HCT116 (cell line): ENCODE data around the gene CACNB2. TPM values are rescaled to one million over a fixed set of nuclear protein-coding genes. Genes with fewer than 3 reads are reported as not detected.

Experiments
- ATAC-seq: fragments of 200-7000 bp; cut with Tn5 transposase; 2 replicates; pipeline ENCODE4 v1.9.1; 2020; ENCODE audit warnings: mild to moderate bottlenecking, moderate library complexity
- BruUV-seq: library from RNA; stranded (reverse); fragments of 400-500 nt; replicated peaks from 2 replicates; lab custom pipeline; 2021; lab: Mats Ljungman, UMichigan
- CTCF ChIA-PET: fragments of 300-600 bp; sonication (Branson Sonifier 250); formaldehyde crosslinking; loops from one replicate; lab custom pipeline; 2021; ENCODE audit warnings: antibody characterized with exemption; lab: Charles Lee
- POLR2A ChIA-PET: fragments of 300-600, 350-600 bp; sonication (Branson Sonifier 250); formaldehyde crosslinking; loops from one replicate; lab custom pipeline; 2021; ENCODE audit warnings: antibody characterized with exemption; lab: Charles Lee
- RAD21 ChIA-PET, 2 experiments: fragments of 300-600 bp; sonication (Branson Sonifier 250); formaldehyde crosslinking; loops; one replicate each; lab custom pipeline; 2023; ENCODE audit warnings: low total read pairs in 2 of 2; ENCODE audit not compliant: uncharacterized antibody in 2 of 2, unreplicated experiment in 2 of 2, low non-redundant PET in 1 of 2; lab: Charles Lee
- DNase-seq: peaks from one replicate; pipeline ENCODE4 v3.0.0-alpha.2; 2010; ENCODE audit warnings: low read depth, low spot score
- H2AFZ ChIP-seq: fragments of 200-600 bp; shearing (Covaris generic), sonication (generic); 2 replicates; pipeline ENCODE4 v1.6.1; 2017; ENCODE audit warnings: low read depth, mixed run types, mixed read lengths, antibody characterized with exemption, low read length; ENCODE audit not compliant: poor library complexity, severe bottlenecking
- H3K27ac ChIP-seq: 2 replicates; pipeline ENCODE4 v1.5.1; 2012; ENCODE audit warnings: low read depth, low read length
- H3K27me3 ChIP-seq: fragments of 200-600 bp; sonication (generic); 2 replicates; pipeline ENCODE4 v1.6.1; 2016; ENCODE audit warnings: mixed run types, low read length, mixed read lengths; ENCODE audit not compliant: insufficient read depth
- H3K36me3 ChIP-seq, 2 experiments: fragments of 200-500 bp in 1 of 2; fragments of 200-600 bp in 1 of 2; sonication (Bioruptor generic) in 1 of 2; sonication (generic) in 1 of 2; 2 replicates each; pipeline versions ENCODE4 v1.5.1 to v1.6.1; 2014 to 2016; ENCODE audit warnings: low read length in 2 of 2, inconsistent platforms in 1 of 2, mixed read lengths in 1 of 2, mixed run types in 1 of 2; ENCODE audit not compliant: insufficient read depth in 2 of 2, control insufficient read depth in 1 of 2
- H3K4me1 ChIP-seq, 2 experiments: fragments of 200-600 bp in 1 of 2; sonication (generic) in 1 of 2; 2 replicates each; pipeline versions ENCODE4 v1.5.1 to v1.6.1; 2012 to 2017; ENCODE audit warnings: low read length in 2 of 2, inconsistent platforms in 1 of 2, mild to moderate bottlenecking in 1 of 2, mixed read lengths in 1 of 2, mixed run types in 1 of 2, moderate library complexity in 1 of 2; ENCODE audit not compliant: insufficient read depth in 2 of 2, control insufficient read depth in 1 of 2
- H3K4me2 ChIP-seq: fragments of 200-600 bp; sonication (generic); 2 replicates; pipeline ENCODE4 v1.6.1; 2017; ENCODE audit warnings: mixed run types, low read length, mixed read lengths
- H3K4me3 ChIP-seq, 2 experiments: fragments of 200-600 bp in 1 of 2; sonication (generic) in 1 of 2; replicated peaks in 1 of 2; 2 replicates each; pipeline ENCODE4 v1.5.1; 2011 to 2016; ENCODE audit warnings: low read length in 2 of 2, control low read depth in 1 of 2, low read depth in 1 of 2, mild to moderate bottlenecking in 1 of 2, mixed read lengths in 1 of 2, mixed run types in 1 of 2
- H3K79me2 ChIP-seq: fragments of 200-600 bp; sonication (generic); 2 replicates; pipeline ENCODE4 v1.6.1; 2017; ENCODE audit warnings: mild to moderate bottlenecking, mixed run types, low read length, moderate library complexity, mixed read lengths; ENCODE audit not compliant: insufficient read depth
- H3K9ac ChIP-seq: fragments of 200-600 bp; sonication (generic); 2 replicates; pipeline ENCODE4 v1.6.1; 2016; ENCODE audit warnings: low read length, mixed read lengths
- H3K9me2 ChIP-seq: fragments of 200-600 bp; sonication (generic), shearing (Covaris generic); 2 replicates; pipeline ENCODE4 v1.6.1; 2017; ENCODE audit warnings: mixed run types, mild to moderate bottlenecking, moderate library complexity; ENCODE audit not compliant: insufficient read depth
- H3K9me3 ChIP-seq, 2 experiments: fragments of 200-500 bp in 1 of 2; fragments of 200-600 bp in 1 of 2; sonication (Bioruptor generic) in 1 of 2; sonication (generic) in 1 of 2; 2 replicates each; pipeline ENCODE4 v1.6.1; 2014 to 2017; ENCODE audit warnings: low read length in 2 of 2, mixed read lengths in 2 of 2, inconsistent platforms in 1 of 2, low read depth in 1 of 2, mild to moderate bottlenecking in 1 of 2, mixed run types in 1 of 2, moderate library complexity in 1 of 2; ENCODE audit not compliant: control insufficient read depth in 1 of 2, insufficient read depth in 1 of 2
- H4K20me1 ChIP-seq: fragments of 200-600 bp; sonication (generic), shearing (Covaris generic); 2 replicates; pipeline ENCODE4 v1.6.1; 2017; ENCODE audit warnings: mixed run types, mild to moderate bottlenecking, moderate library complexity; ENCODE audit not compliant: insufficient read depth
- ATF3 ChIP-seq: IDR thresholded peaks from 2 replicates; pipeline ENCODE4 v1.6.1; 2012
- CEBPB ChIP-seq: IDR thresholded peaks from 2 replicates; pipeline ENCODE4 v1.6.1; 2012; ENCODE audit warnings: low read depth
- ELF1 ChIP-seq: IDR thresholded peaks from 2 replicates; pipeline ENCODE4 v1.6.1; 2012; ENCODE audit warnings: low read depth, borderline replicate concordance
- EZH2phosphoT487 ChIP-seq: fragments of 200-600 bp; IDR thresholded peaks from 2 replicates; pipeline ENCODE4 v1.6.1; 2018; ENCODE audit warnings: antibody characterized with exemption, borderline replicate concordance
- JUND ChIP-seq: IDR thresholded peaks from 2 replicates; pipeline ENCODE4 v1.6.1; 2012
- POLR2A ChIP-seq: IDR thresholded peaks from 2 replicates; pipeline ENCODE4 v1.7.0; 2011; ENCODE audit warnings: borderline replicate concordance; ENCODE audit not compliant: insufficient read depth, insufficient read length; ENCODE audit errors: extremely low read depth
- POLR2AphosphoS5 ChIP-seq: IDR thresholded peaks from 2 replicates; pipeline ENCODE4 v1.6.1; 2011; ENCODE audit warnings: mild to moderate bottlenecking, low read depth, low read length, moderate library complexity
- RAD21 ChIP-seq: IDR thresholded peaks from 2 replicates; pipeline ENCODE4 v1.6.1; 2012; ENCODE audit warnings: low read depth, mild to moderate bottlenecking
- SIN3A ChIP-seq: IDR thresholded peaks from 2 replicates; pipeline ENCODE4 v1.6.1; 2012; ENCODE audit warnings: low read depth
- SP1 ChIP-seq: IDR thresholded peaks from 2 replicates; pipeline ENCODE4 v1.6.1; 2012; ENCODE audit warnings: low read depth
- TCF7L2 ChIP-seq: IDR thresholded peaks from 2 replicates; pipeline ENCODE4 v1.7.0; 2011; ENCODE audit warnings: borderline replicate concordance, inconsistent platforms; ENCODE audit not compliant: insufficient read depth, insufficient read length; ENCODE audit errors: extremely low read depth
- YY1 ChIP-seq: IDR thresholded peaks from 2 replicates; pipeline ENCODE4 v1.6.1; 2011; ENCODE audit warnings: low read length, low read depth, moderate library complexity, mild to moderate bottlenecking; ENCODE audit not compliant: insufficient replicate concordance; ENCODE audit errors: extremely low read depth
- ZFX ChIP-seq: fragments of 450-650 bp; IDR thresholded peaks from 2 replicates; pipeline ENCODE4 v1.6.1; 2017
- ZNF274 ChIP-seq: fragments of 200-500 bp; sonication (Bioruptor generic); IDR thresholded peaks from 2 replicates; pipeline ENCODE4 v1.6.1; 2014; ENCODE audit warnings: mild to moderate bottlenecking, low read depth, low read length, inconsistent platforms
- intact Hi-C: fragments of 100-400 bp; cut with micrococcal nuclease; formaldehyde crosslinking; loops from 2 replicates; pipeline ENCODE4 v1.10.0; 2022
- total RNA-seq: library from RNA; stranded (reverse); gene quantifications from one replicate; pipeline ENCODE4 v1.2.1, GENCODE V29; 2021; ENCODE audit not compliant: unreplicated experiment
- TF ChIP-seq, protein P1 (sequence below), 3 experiments: fragments of 200-600 bp in 1 of 3; sonication (generic) in 1 of 3; IDR thresholded peaks in 2 of 3; conservative IDR thresholded peaks in 1 of 3; 2 replicates each; pipeline ENCODE4 v1.5.1; 2012 to 2017; ENCODE audit warnings: low read depth in 2 of 3, low read length in 2 of 3, antibody characterized with exemption in 1 of 3, borderline replicate concordance in 1 of 3, control low read depth in 1 of 3, mild to moderate bottlenecking in 1 of 3, mixed read lengths in 1 of 3, mixed run types in 1 of 3, moderate library complexity in 1 of 3; ENCODE audit not compliant: insufficient read depth in 1 of 3
- TF ChIP-seq, protein P2 (sequence below): IDR thresholded peaks from 2 replicates; pipeline ENCODE4 v1.6.1; 2012
- TF ChIP-seq, protein P3 (sequence below): IDR thresholded peaks from 2 replicates; pipeline ENCODE4 v1.6.1; 2012; ENCODE audit warnings: low read depth

CACNB2 gene
- total RNA-seq, 1 experiment from 2014 or later = 0.71 TPM

GRCh38 chr10:18303851-18304801 lies 163.9 kb downstream of the CACNB2 start (continued):
- TF ChIP-seq POLR2AphosphoS5 (no peak), SIN3A (no peak)

GRCh38 chr10:18306031-18306430 lies 165.8 kb downstream of the CACNB2 start:
- no peak overlapping the region for H3K4me2 ChIP-seq
- intact Hi-C loops = no loop called here
- H3K9ac ChIP-seq = no peak overlapping the region
- H2AFZ ChIP-seq = no peak overlapping the region
- BruUV-seq = no TSS peak
- H4K20me1 ChIP-seq = no peaks in the 10 kb centered on the region
- RAD21 ChIA-PET = no interaction called here
- ATAC-seq (no peak), DNase-seq (no peak)
- H3K27me3 ChIP-seq = no peaks in the 10 kb centered on the region
- no peak overlapping the region for H3K27ac ChIP-seq
- no peaks in the 10 kb centered on the region for H3K4me1 ChIP-seq
- no peak overlapping the region for H3K4me3 ChIP-seq
- no peaks in the 10 kb centered on the region for H3K36me3 ChIP-seq
- CTCF ChIA-PET = no interaction called here
- no peaks in the 10 kb centered on the region for H3K79me2 ChIP-seq
- no peaks in the 10 kb centered on the region for H3K9me3 ChIP-seq
- POLR2A ChIA-PET = no interaction called here
- H3K9me2 ChIP-seq = no peaks in the 10 kb centered on the region
- TF ChIP-seq SP1 (no peak), RAD21 (no peak), ZFX (no peak), JUND (no peak), ATF3 (no peak), CEBPB (no peak), ZNF274 (no peak), POLR2A (no peak), YY1 (no peak), EZH2phosphoT487 (no peak), SIN3A (no peak), TCF7L2 (no peak), ELF1 (no peak)
- TF ChIP-seq, protein P1, sequence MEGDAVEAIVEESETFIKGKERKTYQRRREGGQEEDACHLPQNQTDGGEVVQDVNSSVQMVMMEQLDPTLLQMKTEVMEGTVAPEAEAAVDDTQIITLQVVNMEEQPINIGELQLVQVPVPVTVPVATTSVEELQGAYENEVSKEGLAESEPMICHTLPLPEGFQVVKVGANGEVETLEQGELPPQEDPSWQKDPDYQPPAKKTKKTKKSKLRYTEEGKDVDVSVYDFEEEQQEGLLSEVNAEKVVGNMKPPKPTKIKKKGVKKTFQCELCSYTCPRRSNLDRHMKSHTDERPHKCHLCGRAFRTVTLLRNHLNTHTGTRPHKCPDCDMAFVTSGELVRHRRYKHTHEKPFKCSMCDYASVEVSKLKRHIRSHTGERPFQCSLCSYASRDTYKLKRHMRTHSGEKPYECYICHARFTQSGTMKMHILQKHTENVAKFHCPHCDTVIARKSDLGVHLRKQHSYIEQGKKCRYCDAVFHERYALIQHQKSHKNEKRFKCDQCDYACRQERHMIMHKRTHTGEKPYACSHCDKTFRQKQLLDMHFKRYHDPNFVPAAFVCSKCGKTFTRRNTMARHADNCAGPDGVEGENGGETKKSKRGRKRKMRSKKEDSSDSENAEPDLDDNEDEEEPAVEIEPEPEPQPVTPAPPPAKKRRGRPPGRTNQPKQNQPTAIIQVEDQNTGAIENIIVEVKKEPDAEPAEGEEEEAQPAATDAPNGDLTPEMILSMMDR (IDR thresholded peaks at IDR 0.05 in 2 of 3, conservative IDR thresholded peaks at IDR 0.05 in 1 of 3; ENCODE audit: borderline replicate concordance in 1 of 3, insufficient read depth in 1 of 3, low read depth in 2 of 3, low read length in 2 of 3) = no peak
- TF ChIP-seq, protein P2, sequence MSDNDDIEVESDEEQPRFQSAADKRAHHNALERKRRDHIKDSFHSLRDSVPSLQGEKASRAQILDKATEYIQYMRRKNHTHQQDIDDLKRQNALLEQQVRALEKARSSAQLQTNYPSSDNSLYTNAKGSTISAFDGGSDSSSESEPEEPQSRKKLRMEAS = no peak
- TF ChIP-seq, protein P3, sequence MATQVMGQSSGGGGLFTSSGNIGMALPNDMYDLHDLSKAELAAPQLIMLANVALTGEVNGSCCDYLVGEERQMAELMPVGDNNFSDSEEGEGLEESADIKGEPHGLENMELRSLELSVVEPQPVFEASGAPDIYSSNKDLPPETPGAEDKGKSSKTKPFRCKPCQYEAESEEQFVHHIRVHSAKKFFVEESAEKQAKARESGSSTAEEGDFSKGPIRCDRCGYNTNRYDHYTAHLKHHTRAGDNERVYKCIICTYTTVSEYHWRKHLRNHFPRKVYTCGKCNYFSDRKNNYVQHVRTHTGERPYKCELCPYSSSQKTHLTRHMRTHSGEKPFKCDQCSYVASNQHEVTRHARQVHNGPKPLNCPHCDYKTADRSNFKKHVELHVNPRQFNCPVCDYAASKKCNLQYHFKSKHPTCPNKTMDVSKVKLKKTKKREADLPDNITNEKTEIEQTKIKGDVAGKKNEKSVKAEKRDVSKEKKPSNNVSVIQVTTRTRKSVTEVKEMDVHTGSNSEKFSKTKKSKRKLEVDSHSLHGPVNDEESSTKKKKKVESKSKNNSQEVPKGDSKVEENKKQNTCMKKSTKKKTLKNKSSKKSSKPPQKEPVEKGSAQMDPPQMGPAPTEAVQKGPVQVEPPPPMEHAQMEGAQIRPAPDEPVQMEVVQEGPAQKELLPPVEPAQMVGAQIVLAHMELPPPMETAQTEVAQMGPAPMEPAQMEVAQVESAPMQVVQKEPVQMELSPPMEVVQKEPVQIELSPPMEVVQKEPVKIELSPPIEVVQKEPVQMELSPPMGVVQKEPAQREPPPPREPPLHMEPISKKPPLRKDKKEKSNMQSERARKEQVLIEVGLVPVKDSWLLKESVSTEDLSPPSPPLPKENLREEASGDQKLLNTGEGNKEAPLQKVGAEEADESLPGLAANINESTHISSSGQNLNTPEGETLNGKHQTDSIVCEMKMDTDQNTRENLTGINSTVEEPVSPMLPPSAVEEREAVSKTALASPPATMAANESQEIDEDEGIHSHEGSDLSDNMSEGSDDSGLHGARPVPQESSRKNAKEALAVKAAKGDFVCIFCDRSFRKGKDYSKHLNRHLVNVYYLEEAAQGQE = no peak
